Loucy (cell line): ENCODE measurements around the gene BPIFB4.

Source experiments
- EZH2phosphoT487 ChIP-seq: fragments of 200-600 bp; IDR thresholded peaks from 2 replicates; pipeline ENCODE4 v1.6.1; 2018; ENCODE audit warnings: antibody characterized with exemption, mild to moderate bottlenecking, moderate library complexity, borderline replicate concordance
- TF ChIP-seq, protein P1 (sequence below): fragments of 200-600 bp; sonication (generic); conservative IDR thresholded peaks from 2 replicates; pipeline ENCODE4 v1.5.1; 2014; ENCODE audit warnings: mild to moderate bottlenecking, antibody characterized with exemption, low read length

DNA sequence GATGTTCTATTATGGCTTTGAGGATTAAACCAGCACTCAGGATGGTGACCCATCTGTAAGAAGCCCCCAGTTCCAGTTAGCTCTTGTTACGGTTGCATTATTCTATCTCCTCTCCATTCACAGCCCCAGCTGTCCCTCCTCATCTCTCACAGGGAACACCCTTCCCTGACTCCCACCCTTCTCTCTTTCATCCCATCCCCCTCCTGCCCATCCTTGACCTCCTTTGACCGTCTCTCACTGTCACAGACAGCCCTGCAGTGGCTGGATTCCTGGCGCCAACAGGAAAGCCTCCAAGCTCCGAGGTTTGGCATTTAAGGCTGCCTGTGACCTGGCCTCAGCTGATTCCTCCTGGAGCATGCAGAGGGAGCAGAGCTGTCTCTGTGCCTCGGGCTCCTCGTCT is 4.2 kb upstream of the BPIFB4 start:
- TF ChIP-seq, protein P1, sequence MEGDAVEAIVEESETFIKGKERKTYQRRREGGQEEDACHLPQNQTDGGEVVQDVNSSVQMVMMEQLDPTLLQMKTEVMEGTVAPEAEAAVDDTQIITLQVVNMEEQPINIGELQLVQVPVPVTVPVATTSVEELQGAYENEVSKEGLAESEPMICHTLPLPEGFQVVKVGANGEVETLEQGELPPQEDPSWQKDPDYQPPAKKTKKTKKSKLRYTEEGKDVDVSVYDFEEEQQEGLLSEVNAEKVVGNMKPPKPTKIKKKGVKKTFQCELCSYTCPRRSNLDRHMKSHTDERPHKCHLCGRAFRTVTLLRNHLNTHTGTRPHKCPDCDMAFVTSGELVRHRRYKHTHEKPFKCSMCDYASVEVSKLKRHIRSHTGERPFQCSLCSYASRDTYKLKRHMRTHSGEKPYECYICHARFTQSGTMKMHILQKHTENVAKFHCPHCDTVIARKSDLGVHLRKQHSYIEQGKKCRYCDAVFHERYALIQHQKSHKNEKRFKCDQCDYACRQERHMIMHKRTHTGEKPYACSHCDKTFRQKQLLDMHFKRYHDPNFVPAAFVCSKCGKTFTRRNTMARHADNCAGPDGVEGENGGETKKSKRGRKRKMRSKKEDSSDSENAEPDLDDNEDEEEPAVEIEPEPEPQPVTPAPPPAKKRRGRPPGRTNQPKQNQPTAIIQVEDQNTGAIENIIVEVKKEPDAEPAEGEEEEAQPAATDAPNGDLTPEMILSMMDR: no peak
- no peak for TF ChIP-seq EZH2phosphoT487
